ENCODE results near the gene SAMD4B.

Gene SAMD4B

GRCh38 chr19:39427707-39428106, 85.5 kb downstream of the SAMD4B start:
- no peak for DNase-seq (ENCODE audit: low spot score)

- DNase-seq (ENCODE audit: low spot score), result peak; percentile 74
Observed at GRCh38 chr19:39428283-39429112, 86.3 kb downstream of the SAMD4B start.

- DNase-seq (ENCODE audit: low spot score), result peak; percentile 89
Observed at GRCh38 chr19:39430675-39431593, 88.7 kb downstream of the SAMD4B start.

GRCh38 chr19:39432677-39433025, 90.4 kb downstream of the SAMD4B start:
- DNase-seq (ENCODE audit: low spot score), result no peak

GRCh38 chr19:39433480-39434079, 91.4 kb downstream of the SAMD4B start:
- DNase-seq (ENCODE audit: low spot score), result no peak

DNA sequence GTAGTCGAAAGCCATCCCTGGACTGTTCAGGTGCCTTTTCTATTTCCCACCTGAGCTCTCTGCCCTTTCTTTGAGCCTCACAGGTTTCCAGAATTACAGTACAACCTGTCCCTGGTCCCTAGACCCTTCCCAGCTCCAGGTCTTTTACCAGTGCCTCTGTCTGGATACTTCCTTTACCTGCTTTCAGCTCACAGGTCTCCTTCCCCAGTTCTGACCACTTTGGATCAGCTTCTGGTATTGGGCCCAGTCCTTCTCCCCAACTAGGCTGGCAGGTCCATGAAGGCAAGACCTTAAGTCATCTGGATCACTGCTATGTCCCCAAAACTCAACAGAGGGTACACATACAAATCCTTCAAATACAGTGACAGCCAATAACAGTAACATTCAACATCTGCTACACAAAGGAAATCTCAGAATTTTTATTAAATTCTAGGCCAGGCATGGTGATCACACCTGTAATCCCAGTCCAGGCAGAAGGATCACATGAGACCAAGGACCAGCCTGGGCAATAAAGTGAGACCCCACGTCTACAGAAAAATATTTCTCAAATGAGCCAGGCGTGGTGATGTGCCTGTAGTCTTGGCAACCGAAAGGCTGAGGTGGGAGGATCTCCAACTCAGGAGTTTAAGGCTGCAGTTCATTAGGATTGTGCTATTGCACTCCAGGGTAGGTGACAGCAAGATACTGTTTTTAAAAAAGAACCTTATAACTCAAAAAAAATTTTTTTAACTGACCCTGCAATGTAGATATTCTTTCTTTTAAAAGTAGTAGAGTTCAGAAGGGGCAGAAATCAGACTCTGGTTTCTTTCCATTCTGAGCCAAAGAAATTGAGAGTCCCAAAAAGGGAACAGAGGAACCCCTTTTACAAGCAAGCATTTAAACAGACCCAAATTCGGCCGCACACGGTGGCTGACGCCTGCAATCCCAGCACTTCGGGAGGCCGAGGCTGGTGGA, 92.2 kb downstream of the SAMD4B start:
- DNase-seq (ENCODE audit: low spot score), result no peak
